ENCODE results near the gene LPP.
"Not testable (repeated sequence)": the region's sequence is repeated elsewhere in the genome, so short reads cannot be mapped to it uniquely, and the experiment has no call there.

LPP gene

DNA sequence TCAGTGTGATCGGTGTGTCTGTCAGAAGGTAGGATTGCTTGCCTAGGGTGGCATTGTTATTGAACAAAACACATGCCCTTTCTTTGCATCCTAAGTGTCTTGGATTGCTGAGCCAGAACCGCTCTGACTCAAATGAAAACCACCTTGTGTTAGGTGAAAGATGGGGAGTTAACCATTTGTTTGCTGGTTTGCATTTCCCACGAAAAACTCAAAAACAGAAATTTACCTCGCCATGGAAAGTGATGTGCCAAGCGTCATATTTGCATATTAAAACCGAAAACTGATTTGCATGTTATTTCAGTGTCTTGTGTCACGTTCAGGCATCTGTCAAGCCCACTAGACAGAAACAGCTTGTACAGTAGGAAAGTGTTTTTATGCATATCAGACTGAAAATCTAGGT is 543.2 kb downstream of the LPP start:
- DNase-seq (ENCODE audit: low read depth): no peak
- no peaks in the 10 kb centered on the region for H3K9me3 ChIP-seq (ENCODE audit: control insufficient read depth, low read length)
- H3K9ac ChIP-seq (ENCODE audit: low read length): no peak overlapping the region
- H3K27me3 ChIP-seq (replicated peaks; ENCODE audit: control insufficient read depth, insufficient read depth, low read length): no peaks in the 10 kb centered on the region
- no peaks in the 10 kb centered on the region for H3K36me3 ChIP-seq (ENCODE audit: control insufficient read depth, insufficient read depth, low read length, severe bottlenecking)
- H3K4me1 ChIP-seq (ENCODE audit: control insufficient read depth, insufficient read depth, low read length): no peaks in the 10 kb centered on the region
- H3K4me3 ChIP-seq (ENCODE audit: low read length): no peak overlapping the region

DNA sequence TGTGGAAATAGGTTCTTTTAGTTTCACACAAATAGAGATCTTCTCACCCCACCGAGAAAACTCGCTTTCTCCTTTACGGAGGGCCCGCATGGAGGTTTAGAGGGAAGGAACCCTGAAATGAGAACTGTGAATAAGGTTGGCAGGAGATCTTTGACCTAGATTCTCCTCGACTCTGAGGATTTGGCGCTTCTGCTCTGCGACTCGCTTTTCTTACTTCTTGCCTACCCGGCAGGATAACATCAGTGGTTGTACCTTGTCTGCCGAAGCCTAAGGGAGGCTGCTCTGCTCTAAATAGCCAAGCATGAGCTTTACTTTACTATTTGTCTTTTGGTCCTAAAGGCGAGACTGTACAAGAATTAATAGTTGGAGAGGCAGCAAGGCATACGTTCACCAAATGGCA is 544.5 kb downstream of the LPP start:
- no peaks in the 10 kb centered on the region for H3K27me3 ChIP-seq (replicated peaks; ENCODE audit: control insufficient read depth, insufficient read depth, low read length)
- H3K4me1 ChIP-seq (ENCODE audit: control insufficient read depth, insufficient read depth, low read length): no peaks in the 10 kb centered on the region
- H3K9me3 ChIP-seq (ENCODE audit: control insufficient read depth, low read length): no peaks in the 10 kb centered on the region
- no peaks in the 10 kb centered on the region for H3K36me3 ChIP-seq (ENCODE audit: control insufficient read depth, insufficient read depth, low read length, severe bottlenecking)
- H3K4me3 ChIP-seq (ENCODE audit: low read length): no peak overlapping the region
- no peak for DNase-seq (ENCODE audit: low read depth)
- no peak overlapping the region for H3K9ac ChIP-seq (ENCODE audit: low read length)

DNA sequence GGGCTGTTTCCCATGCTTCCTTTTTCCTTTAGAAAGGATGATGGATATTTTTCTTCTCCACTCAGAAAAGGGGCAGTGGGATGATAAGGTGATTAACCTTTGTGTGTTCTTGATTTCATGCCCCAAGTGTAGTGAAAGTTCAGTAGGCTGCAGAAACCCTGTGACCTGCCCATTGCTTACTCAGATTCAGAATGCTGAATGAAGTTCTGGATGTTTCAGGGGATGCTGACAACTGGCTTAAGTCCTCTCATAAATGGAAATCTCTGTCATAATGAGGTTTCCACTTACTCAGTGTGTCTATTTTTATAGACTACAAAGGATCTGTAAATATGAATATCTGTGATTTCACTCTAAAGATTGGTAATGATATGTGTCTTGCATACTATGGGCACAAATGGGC is 546.5 kb downstream of the LPP start:
- Histone ChIP-seq H3K36me3 (ENCODE audit: control insufficient read depth, insufficient read depth, low read length, severe bottlenecking) (no peaks in the 10 kb centered on the region), H3K9me3 (ENCODE audit: control insufficient read depth, low read length) (no peaks in the 10 kb centered on the region), H3K4me3 (ENCODE audit: low read length) (no peak overlapping the region), H3K4me1 (ENCODE audit: control insufficient read depth, insufficient read depth, low read length) (no peaks in the 10 kb centered on the region), H3K27me3 (replicated peaks; ENCODE audit: control insufficient read depth, insufficient read depth, low read length) (no peaks in the 10 kb centered on the region), H3K9ac (ENCODE audit: low read length) (no peak overlapping the region)
- no peak for DNase-seq (ENCODE audit: low read depth)

DNA sequence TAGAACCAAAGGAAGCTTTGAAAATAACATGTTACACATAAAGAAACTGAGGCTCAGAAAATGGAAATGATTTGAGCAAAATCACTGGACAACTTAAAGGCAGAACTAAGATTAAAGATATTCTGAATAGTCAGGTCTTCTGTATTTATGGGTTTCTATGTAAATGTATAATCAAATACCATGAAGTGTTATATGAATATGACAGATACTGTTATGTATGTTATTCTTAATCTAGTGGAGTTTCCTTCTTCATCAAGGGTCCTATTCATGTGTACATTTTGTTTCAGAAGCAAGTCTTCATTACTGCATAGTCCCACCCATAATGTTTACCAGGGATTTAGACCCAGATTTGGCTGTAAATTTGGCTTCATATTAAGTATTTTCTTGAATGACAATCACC is 547.0 kb downstream of the LPP start:
- no peak overlapping the region for H3K4me3 ChIP-seq (ENCODE audit: low read length)
- DNase-seq (ENCODE audit: low read depth): no peak
- H3K36me3 ChIP-seq (ENCODE audit: control insufficient read depth, insufficient read depth, low read length, severe bottlenecking): no peaks in the 10 kb centered on the region
- no peaks in the 10 kb centered on the region for H3K9me3 ChIP-seq (ENCODE audit: control insufficient read depth, low read length)
- no peaks in the 10 kb centered on the region for H3K27me3 ChIP-seq (replicated peaks; ENCODE audit: control insufficient read depth, insufficient read depth, low read length)
- no peaks in the 10 kb centered on the region for H3K4me1 ChIP-seq (ENCODE audit: control insufficient read depth, insufficient read depth, low read length)
- H3K9ac ChIP-seq (ENCODE audit: low read length): no peak overlapping the region

DNA sequence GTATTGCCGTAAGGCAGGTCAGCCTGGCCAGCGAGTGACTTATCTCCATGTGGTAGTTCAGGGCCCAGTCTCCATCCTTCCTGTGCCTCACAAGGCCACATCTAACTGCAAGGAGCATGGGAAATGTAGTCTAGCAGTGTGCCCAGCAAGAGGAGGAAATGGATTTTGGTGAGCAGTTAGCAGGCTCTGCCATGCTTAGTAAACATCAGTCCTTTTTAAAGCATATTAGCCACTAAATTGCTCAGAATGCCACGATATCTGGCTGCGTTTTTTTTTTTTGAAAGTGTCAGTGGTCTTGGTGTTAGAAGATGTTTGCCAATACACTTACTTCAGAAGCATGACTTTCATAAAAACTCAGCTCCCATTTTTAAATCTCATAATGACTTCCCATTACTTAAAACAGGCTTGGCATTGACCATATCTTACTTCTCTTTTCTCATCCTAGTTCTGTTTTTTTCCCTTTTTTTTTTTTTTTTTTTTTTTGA is 547.6 kb downstream of the LPP start:
- Histone ChIP-seq H3K4me3 (ENCODE audit: low read length) (no peak overlapping the region), H3K4me1 (ENCODE audit: control insufficient read depth, insufficient read depth, low read length) (peaks cover 2% of the 10 kb centered on the region), H3K27me3 (replicated peaks; ENCODE audit: control insufficient read depth, insufficient read depth, low read length) (no peaks in the 10 kb centered on the region), H3K36me3 (ENCODE audit: control insufficient read depth, insufficient read depth, low read length, severe bottlenecking) (no peaks in the 10 kb centered on the region), H3K9me3 (ENCODE audit: control insufficient read depth, low read length) (no peaks in the 10 kb centered on the region), H3K9ac (ENCODE audit: low read length) (no peak overlapping the region)
- DNase-seq (ENCODE audit: low read depth): no peak

DNA sequence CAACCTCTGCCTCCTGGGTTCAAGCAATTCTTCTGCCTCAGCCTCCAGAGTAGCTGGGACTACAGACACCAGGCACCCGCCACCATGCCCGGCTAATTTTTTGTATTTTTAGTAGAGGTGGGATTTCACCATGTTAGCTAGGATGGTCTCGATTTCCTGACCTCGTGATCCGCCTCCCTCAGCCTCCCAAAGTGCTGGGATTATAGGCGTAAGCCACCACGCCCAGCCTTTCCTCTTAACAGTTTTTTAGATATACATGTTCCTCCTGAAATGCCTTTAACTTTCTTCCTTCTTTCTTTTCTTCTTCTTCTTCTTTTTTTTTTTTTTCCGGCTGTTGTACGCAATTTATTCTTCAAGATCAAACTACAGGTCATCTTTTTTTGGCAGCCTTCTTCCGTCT is 548.1 kb downstream of the LPP start:
- H3K27me3 ChIP-seq (replicated peaks; ENCODE audit: control insufficient read depth, insufficient read depth, low read length); DNase-seq (ENCODE audit: low read depth); H3K9me3 ChIP-seq (ENCODE audit: control insufficient read depth, low read length); H3K4me1 ChIP-seq (ENCODE audit: control insufficient read depth, insufficient read depth, low read length); H3K9ac ChIP-seq (ENCODE audit: low read length); H3K4me3 ChIP-seq (ENCODE audit: low read length); H3K36me3 ChIP-seq (ENCODE audit: control insufficient read depth, insufficient read depth, low read length, severe bottlenecking): not testable (repeated sequence)

DNA sequence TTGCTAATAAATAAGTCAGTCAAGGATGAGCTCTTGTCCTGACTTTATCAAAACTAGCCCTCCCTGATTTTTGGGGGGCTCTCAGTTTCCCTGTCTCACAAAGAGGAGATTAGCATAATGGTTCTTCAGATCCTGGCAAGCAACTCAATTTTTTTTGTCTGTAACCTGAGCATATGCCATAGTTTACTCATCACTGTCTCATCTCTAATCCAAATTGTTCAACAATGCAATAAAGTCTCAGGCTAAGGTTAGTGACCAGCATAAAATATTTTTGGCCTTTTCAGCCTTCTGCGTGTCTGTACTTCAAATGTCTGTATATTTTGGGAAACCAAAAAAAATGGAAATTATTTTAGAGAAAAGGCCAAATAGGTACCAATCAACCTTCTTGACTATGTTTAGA is 552.2 kb downstream of the LPP start:
- no peaks in the 10 kb centered on the region for H3K9me3 ChIP-seq (ENCODE audit: control insufficient read depth, low read length)
- H3K36me3 ChIP-seq (ENCODE audit: control insufficient read depth, insufficient read depth, low read length, severe bottlenecking): peaks cover 6% of the 10 kb centered on the region
- DNase-seq (ENCODE audit: low read depth): peak; percentile 8
- H3K27me3 ChIP-seq (replicated peaks; ENCODE audit: control insufficient read depth, insufficient read depth, low read length): no peaks in the 10 kb centered on the region
- no peak overlapping the region for H3K4me3 ChIP-seq (ENCODE audit: low read length)
- H3K9ac ChIP-seq (ENCODE audit: low read length): no peak overlapping the region
- H3K4me1 ChIP-seq (ENCODE audit: control insufficient read depth, insufficient read depth, low read length): peaks cover 11% of the 10 kb centered on the region

DNA sequence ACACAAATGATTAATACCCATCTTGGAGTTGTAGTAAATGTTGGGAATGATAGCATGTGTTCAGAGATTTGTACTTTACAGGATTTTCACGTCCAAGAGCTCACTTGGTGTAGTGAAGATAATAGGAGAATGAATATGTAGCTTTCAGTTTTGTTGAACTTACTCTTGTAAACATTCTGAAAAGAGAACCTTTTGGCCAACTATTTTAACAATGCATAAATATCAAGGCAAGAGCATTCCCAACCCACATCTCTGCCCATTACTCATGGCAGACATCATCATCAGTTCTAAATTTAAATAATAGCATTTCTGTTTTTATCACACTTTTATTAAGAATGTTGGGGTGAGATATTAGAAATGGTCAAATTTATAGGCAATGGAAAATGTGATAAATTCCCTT is 552.6 kb downstream of the LPP start:
- H3K27me3 ChIP-seq (replicated peaks; ENCODE audit: control insufficient read depth, insufficient read depth, low read length): no peaks in the 10 kb centered on the region
- no peak overlapping the region for H3K9ac ChIP-seq (ENCODE audit: low read length)
- H3K9me3 ChIP-seq (ENCODE audit: control insufficient read depth, low read length): no peaks in the 10 kb centered on the region
- DNase-seq (ENCODE audit: low read depth): peak; percentile 34
- peaks cover 14% of the 10 kb centered on the region for H3K4me1 ChIP-seq (ENCODE audit: control insufficient read depth, insufficient read depth, low read length)
- peaks cover 6% of the 10 kb centered on the region for H3K36me3 ChIP-seq (ENCODE audit: control insufficient read depth, insufficient read depth, low read length, severe bottlenecking)
- H3K4me3 ChIP-seq (ENCODE audit: low read length): no peak overlapping the region

DNA sequence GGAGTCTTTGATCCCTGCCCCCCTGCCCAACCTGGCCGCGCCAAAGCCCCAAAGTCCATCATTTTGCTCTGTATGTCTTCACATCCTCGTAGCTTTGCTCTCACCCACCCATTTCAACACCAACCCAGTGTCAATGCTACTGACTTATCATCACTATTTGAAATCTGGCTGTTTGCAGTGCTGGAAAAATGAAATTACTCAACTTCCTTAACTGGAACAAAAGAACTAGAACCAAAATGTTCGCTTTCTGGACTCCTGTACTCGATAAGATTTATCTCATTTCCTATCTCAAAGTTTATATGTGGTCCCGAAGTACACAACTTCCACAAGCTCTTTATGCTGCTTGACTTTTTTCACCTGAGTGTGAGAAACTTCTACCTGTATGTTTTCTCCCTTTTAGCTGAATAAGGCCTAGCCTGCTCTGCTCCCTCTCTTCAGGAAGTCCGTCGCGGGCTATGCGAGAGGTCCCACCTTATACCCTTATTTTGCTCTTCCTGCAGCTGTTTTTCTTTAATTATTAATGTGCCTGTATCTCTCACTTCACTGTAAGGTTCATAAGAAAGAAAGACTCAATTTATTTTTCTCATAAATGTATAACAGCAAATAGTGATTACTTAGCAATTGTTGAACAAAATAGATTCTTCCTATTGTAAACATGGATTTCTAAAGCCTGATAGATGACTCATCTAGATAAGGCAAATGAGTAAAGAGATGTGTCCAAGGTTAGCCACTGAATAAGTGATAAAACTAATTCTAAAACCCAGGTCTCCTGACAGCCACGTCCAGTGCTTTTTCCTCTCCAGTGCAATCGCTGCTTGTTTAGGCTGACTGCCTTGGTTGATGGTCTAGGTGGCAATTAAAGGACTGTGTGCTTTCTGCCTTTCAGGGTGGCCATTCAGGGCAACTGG is 553.7 kb downstream of the LPP start:
- Histone ChIP-seq H3K4me3 (ENCODE audit: low read length) (no peak overlapping the region), H3K9me3 (ENCODE audit: control insufficient read depth, low read length) (no peaks in the 10 kb centered on the region), H3K27me3 (replicated peaks; ENCODE audit: control insufficient read depth, insufficient read depth, low read length) (no peaks in the 10 kb centered on the region), H3K4me1 (ENCODE audit: control insufficient read depth, insufficient read depth, low read length) (peaks cover 25% of the 10 kb centered on the region), H3K36me3 (ENCODE audit: control insufficient read depth, insufficient read depth, low read length, severe bottlenecking) (peaks cover 6% of the 10 kb centered on the region), H3K9ac (ENCODE audit: low read length) (no peak overlapping the region)
- DNase-seq (ENCODE audit: low read depth): no peak

DNA sequence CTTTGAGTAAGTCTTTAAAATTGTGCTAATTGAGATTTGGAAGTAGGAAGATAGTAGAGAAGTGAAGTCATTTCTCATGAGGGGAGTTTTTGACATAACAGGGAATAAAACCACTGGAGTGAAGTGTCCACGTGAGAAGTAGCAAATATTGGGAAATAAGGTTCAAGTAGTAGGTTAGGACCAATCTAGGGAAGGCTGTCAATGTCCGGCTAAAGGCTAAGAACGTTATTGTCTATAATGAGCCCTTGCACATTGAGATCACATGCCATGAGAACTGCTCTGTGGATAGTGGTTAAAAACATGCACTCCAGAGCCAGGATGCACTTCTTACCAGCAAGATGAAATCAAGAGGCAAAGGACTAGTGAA is 557.9 kb downstream of the LPP start:
- H3K9ac ChIP-seq (ENCODE audit: low read length): no peak overlapping the region
- H3K9me3 ChIP-seq (ENCODE audit: control insufficient read depth, low read length): no peaks in the 10 kb centered on the region
- H3K27me3 ChIP-seq (replicated peaks; ENCODE audit: control insufficient read depth, insufficient read depth, low read length): no peaks in the 10 kb centered on the region
- peaks cover 6% of the 10 kb centered on the region for H3K36me3 ChIP-seq (ENCODE audit: control insufficient read depth, insufficient read depth, low read length, severe bottlenecking)
- no peak for DNase-seq (ENCODE audit: low read depth)
- peaks cover 26% of the 10 kb centered on the region for H3K4me1 ChIP-seq (ENCODE audit: control insufficient read depth, insufficient read depth, low read length)
- no peak overlapping the region for H3K4me3 ChIP-seq (ENCODE audit: low read length)

DNA sequence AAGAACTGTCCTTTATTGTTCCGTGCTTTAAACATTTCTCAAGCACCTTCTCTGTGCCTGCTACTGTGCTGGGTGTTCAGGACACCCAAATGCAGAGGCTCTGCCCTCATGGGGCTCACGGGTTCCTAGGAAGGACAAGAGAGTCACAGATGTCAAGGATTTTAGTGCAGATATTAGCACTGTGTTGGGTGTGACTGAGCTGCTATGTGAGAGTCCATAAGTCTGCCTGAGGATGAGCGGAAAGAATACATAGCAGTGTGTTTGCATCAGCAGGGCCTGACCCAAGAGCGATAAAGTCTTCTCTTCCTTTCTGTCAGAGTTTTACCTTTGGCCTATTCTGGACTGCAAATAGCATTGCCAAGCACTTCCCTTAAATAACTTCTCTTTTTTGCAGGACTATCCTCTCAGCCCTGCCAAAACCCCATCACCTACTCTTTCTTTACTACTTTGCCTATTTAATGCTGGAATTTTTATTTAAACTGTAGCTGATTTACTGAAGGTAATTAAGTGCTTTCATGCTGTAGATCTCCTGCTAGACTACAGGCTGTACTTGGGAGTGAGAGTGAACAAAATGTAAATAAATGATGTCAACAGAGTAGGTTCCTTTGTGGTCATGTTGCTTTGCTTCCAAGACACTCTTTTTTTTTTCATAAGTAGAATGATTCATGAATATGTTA is 558.4 kb downstream of the LPP start:
- peaks cover 23% of the 10 kb centered on the region for H3K4me1 ChIP-seq (ENCODE audit: control insufficient read depth, insufficient read depth, low read length)
- no peak overlapping the region for H3K4me3 ChIP-seq (ENCODE audit: low read length)
- H3K9ac ChIP-seq (ENCODE audit: low read length): peak overlapping the region; percentile 0
- peak; percentile 68 for DNase-seq (ENCODE audit: low read depth)
- H3K9me3 ChIP-seq (ENCODE audit: control insufficient read depth, low read length): no peaks in the 10 kb centered on the region
- peaks cover 6% of the 10 kb centered on the region for H3K36me3 ChIP-seq (ENCODE audit: control insufficient read depth, insufficient read depth, low read length, severe bottlenecking)
- no peaks in the 10 kb centered on the region for H3K27me3 ChIP-seq (replicated peaks; ENCODE audit: control insufficient read depth, insufficient read depth, low read length)
